Measurements from ENCODE around the gene EYA2. TPM values are rescaled to one million over a fixed set of nuclear protein-coding genes. Genes with fewer than 3 reads are reported as not detected.

Gene EYA2
- total RNA-seq, 1 donor from 2014 or later: 8.1 TPM

- Mint-ChIP-seq H3K36me3 (peaks cover 31% of the 10 kb centered on the region), H3K27me3 (no peaks in the 10 kb centered on the region), H3K27ac (no peak overlapping the region), H3K4me1 (ENCODE audit: unreplicated experiment) (peaks cover 9% of the 10 kb centered on the region), H3K4me3 (no peak overlapping the region), H3K9me3 (no peaks in the 10 kb centered on the region)
- DNase-seq (ENCODE audit: extremely low spot score, unreplicated experiment): no peak
- no peak for TF ChIP-seq CTCF (conservative IDR thresholded peaks at IDR 0.05)
Observed at GRCh38 chr20:47237715-47238114, 343.1 kb downstream of the EYA2 start.

Small RNA genes lying within 50 kb of the gene (microRNA-seq; reads per million reads assigned to microRNA genes)
- 1.1 reads per million for gene MIR3616

Other genes starting within 250 kb of the EYA2 start
- 3.2 and 7.9 TPM in 2 replicates for gene SLC13A3, start 243.4 kb upstream of the EYA2 start, total RNA-seq (ENCODE audit: low replicate concordance)
- 11.4 and 13.6 TPM in 2 replicates for gene TP53RK, start 205.4 kb upstream of the EYA2 start, total RNA-seq (ENCODE audit: low replicate concordance)
- 12.3 and 15.8 TPM in 2 replicates for gene SLC2A10, start 185.2 kb upstream of the EYA2 start, total RNA-seq (ENCODE audit: low replicate concordance)

All from type B pancreatic cell (in vitro differentiated cells).